T47D (cell line): ENCODE measurements around the gene CALML3.
A peak's percentile ranks its signal among the peaks of the same experiment; 100 is the strongest.

Experiments
- DNase-seq, 2 experiments: peaks; one replicate each; pipeline versions ENCODE4 v3.0.0 to v3.0.0-alpha.2; 2011 to 2012; ENCODE audit warnings: low read depth in 1 of 2, low spot score in 1 of 2
- JUND ChIP-seq: IDR thresholded peaks from 2 replicates; pipeline ENCODE4 v1.6.1; 2012; ENCODE audit warnings: low read depth
- in situ Hi-C: cut with HindIII; loops from 2 replicates; pipeline ENCODE4 v1.10.0; 2016; ENCODE audit warnings: low sequenced_read_pairs, low pct_unique_long_range_greater_than_20kb

Gene CALML3

GRCh38 chr10:5546891-5547680 lies 22.3 kb downstream of the CALML3 start:
- peak; percentile 43 to 58 for DNase-seq
- TF ChIP-seq JUND: no peak
- in situ Hi-C loops: no loop called here

GRCh38 chr10:5547681-5547930 lies 22.8 kb downstream of the CALML3 start:
- DNase-seq: no peak
- no peak for TF ChIP-seq JUND
- in situ Hi-C loops: no loop called here

GRCh38 chr10:5547931-5548660 lies 23.3 kb downstream of the CALML3 start:
- in situ Hi-C loops: no loop called here
- TF ChIP-seq JUND: no peak
- peak; percentile 83 to 87 for DNase-seq

- in situ Hi-C loops: no loop called here
- no peak for DNase-seq
- TF ChIP-seq JUND: no peak
These were observed 24.9 kb downstream of the CALML3 start for GRCh38 chr10:5549462-5550249.

- DNase-seq: no peak
- in situ Hi-C loops: no loop called here
- TF ChIP-seq JUND: no peak
These were observed 25.4 kb downstream of the CALML3 start for GRCh38 chr10:5550250-5550545.

- no peak for DNase-seq
- in situ Hi-C loops: no loop called here
- TF ChIP-seq JUND: no peak
These were observed 26.1 kb downstream of the CALML3 start for GRCh38 chr10:5550621-5551530.

GRCh38 chr10:5551531-5552375 lies 27.0 kb downstream of the CALML3 start:
- no peak for TF ChIP-seq JUND
- peak in 1 of 2 experiments; percentile 57 for DNase-seq
- in situ Hi-C loops: no loop called here

- DNase-seq: no peak
- TF ChIP-seq JUND: no peak
- in situ Hi-C loops: no loop called here
These were observed 27.9 kb downstream of the CALML3 start for GRCh38 chr10:5552376-5553321.

- TF ChIP-seq JUND: no peak
- DNase-seq: peak in 1 of 2 experiments; percentile 16
- in situ Hi-C loops: no loop called here
These were observed 28.8 kb downstream of the CALML3 start for GRCh38 chr10:5553400-5554170.

- DNase-seq: no peak
- in situ Hi-C loops: no loop called here
- TF ChIP-seq JUND: no peak
These were observed 30.3 kb downstream of the CALML3 start for GRCh38 chr10:5555021-5555510.
